ENCODE results near the gene TBX5.

The TBX5 gene

DNA sequence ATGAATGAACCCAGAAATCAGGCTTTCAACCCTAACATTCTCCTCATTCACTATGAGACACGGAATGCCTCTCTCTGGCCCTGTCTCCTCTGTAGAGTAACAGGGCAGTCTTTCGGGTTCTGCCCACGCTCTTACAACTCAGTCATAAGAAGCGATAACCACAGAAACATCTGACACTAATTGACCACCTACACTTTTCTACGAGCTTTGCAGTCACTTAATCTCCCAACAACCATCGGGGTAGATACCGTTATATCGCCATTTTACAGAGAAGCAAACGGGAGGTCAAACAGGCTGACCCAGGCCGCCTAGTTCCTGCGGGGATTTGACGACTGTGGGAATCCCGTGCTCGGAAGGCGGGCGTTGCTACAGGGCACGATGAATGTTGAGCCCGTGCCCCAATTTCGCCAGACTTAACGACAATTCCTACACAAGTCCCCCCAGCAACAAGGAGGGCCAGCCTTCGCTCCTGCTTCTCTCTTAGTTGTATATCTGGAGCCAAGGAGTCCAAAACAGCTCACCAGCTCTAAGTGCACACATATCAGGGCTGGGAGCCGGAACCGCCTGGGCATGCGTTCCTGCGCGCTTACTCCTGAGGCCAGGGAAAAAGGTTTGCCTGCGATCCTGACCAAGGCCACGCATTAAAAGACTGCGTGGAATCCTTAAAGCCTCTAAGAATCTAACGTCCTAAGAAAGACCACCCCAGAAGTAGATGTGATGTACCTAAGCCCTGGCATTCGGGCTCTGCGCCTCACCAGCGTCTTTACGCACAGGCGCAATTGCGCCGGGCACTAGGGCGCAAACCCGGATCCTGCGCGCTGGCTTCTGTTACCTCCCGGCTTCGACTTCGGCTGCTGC lies 38.7 kb upstream of the TBX5 start:
- no peaks in the 10 kb centered on the region for H3K79me2 ChIP-seq
- no peak overlapping the region for H3K4me2 ChIP-seq (ENCODE audit: low read length)
- no peaks in the 10 kb centered on the region for H3K36me3 ChIP-seq (ENCODE audit: control insufficient read depth, insufficient read depth, low read length)
- H3K4me3 ChIP-seq (ENCODE audit: low read depth, low read length) = no peak overlapping the region
- no peak overlapping the region for H3K27ac ChIP-seq
- no peak overlapping the region for H3K9ac ChIP-seq
- no peaks in the 10 kb centered on the region for H3K4me1 ChIP-seq
- no peaks in the 10 kb centered on the region for H3K9me3 ChIP-seq (ENCODE audit: control insufficient read depth, low read length)
- H2AFZ ChIP-seq = no peak overlapping the region
- H3K27me3 ChIP-seq (ENCODE audit: control insufficient read depth, insufficient read depth, low read length) = peaks cover 3% of the 10 kb centered on the region
- TF ChIP-seq, protein P1, sequence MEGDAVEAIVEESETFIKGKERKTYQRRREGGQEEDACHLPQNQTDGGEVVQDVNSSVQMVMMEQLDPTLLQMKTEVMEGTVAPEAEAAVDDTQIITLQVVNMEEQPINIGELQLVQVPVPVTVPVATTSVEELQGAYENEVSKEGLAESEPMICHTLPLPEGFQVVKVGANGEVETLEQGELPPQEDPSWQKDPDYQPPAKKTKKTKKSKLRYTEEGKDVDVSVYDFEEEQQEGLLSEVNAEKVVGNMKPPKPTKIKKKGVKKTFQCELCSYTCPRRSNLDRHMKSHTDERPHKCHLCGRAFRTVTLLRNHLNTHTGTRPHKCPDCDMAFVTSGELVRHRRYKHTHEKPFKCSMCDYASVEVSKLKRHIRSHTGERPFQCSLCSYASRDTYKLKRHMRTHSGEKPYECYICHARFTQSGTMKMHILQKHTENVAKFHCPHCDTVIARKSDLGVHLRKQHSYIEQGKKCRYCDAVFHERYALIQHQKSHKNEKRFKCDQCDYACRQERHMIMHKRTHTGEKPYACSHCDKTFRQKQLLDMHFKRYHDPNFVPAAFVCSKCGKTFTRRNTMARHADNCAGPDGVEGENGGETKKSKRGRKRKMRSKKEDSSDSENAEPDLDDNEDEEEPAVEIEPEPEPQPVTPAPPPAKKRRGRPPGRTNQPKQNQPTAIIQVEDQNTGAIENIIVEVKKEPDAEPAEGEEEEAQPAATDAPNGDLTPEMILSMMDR (IDR thresholded peaks at IDR 0.05) = no peak

DNA sequence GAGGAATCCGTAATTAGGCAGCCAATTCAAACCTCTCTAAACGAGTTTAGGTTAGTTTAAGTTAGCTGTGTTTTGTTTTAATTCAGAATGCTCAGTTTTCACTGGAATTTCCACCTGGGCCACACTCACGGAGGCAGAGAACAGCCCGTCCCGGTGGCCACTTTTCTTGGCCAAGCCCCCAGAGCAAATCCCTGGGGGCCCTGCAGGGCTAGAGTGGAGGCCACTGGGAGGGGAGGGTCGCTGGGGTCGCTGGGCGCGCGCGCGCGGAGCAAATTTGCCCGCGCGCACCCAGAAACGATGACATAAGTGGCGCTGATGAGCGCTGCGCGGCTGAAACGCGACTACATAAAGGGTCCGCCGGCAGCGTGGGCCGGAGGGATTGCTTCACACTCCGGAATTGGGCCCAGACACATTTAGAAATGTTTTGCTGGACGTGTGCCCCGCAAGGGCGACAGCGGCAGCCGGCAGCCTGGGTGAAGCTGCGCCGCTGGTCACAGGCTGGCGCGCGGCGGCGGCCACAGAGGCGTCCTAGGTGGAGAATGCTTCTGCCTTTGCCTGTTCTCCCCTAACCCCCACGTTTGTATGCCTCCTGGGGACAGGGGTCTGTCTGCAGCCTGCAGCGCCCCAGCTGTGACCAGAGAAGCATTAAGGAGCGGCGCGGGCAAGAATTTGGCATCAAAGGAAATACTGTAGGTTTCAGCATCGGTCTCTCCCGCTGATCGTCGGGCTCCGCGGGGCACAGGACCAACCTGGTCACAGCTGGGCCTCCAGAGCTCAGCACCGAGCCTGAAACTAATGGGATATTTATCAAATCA lies 37.9 kb upstream of the TBX5 start:
- Histone ChIP-seq H3K4me3 (ENCODE audit: low read depth, low read length) (no peak overlapping the region), H3K79me2 (no peaks in the 10 kb centered on the region), H3K27ac (no peak overlapping the region), H3K9me3 (ENCODE audit: control insufficient read depth, low read length) (no peaks in the 10 kb centered on the region), H3K9ac (no peak overlapping the region), H2AFZ (no peak overlapping the region), H3K4me1 (no peaks in the 10 kb centered on the region), H3K27me3 (ENCODE audit: control insufficient read depth, insufficient read depth, low read length) (peaks cover 3% of the 10 kb centered on the region), H3K36me3 (ENCODE audit: control insufficient read depth, insufficient read depth, low read length) (no peaks in the 10 kb centered on the region), H3K4me2 (ENCODE audit: low read length) (no peak overlapping the region)
- TF ChIP-seq, protein P1 (IDR thresholded peaks at IDR 0.05) = no peak

- no peak overlapping the region for H3K4me3 ChIP-seq (ENCODE audit: low read depth, low read length)
- no peak overlapping the region for H3K9ac ChIP-seq
Observed at GRCh38 chr12:114442578-114442977, 36.6 kb upstream of the TBX5 start.

DNA sequence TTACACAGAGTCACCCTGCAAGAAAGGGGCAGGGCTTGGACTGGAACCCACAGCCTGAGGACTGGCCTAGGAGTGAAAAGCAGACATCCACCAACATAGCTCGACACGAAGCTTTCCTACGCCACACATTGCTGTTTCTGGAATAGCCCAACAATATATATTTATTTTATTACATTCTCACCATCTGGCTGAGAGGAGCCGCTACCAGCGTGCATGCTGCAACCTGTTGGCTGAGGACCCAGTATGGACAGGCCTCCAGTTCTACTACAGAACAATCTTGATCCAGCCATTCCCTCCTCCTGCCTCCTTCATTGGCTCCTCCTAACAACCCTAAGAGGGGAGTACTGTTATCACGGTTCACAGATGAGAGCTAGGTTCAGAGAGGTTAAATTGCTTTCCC lies 35.6 kb upstream of the TBX5 start:
- Histone ChIP-seq H3K9ac (no peak overlapping the region), H3K4me2 (ENCODE audit: low read length) (no peak overlapping the region), H3K27me3 (ENCODE audit: control insufficient read depth, insufficient read depth, low read length) (peaks cover 7% of the 10 kb centered on the region), H3K4me1 (no peaks in the 10 kb centered on the region), H3K9me3 (ENCODE audit: control insufficient read depth, low read length) (no peaks in the 10 kb centered on the region), H3K36me3 (ENCODE audit: control insufficient read depth, insufficient read depth, low read length) (no peaks in the 10 kb centered on the region), H3K4me3 (ENCODE audit: low read depth, low read length) (no peak overlapping the region), H3K27ac (no peak overlapping the region), H2AFZ (no peak overlapping the region), H3K79me2 (no peaks in the 10 kb centered on the region)
- TF ChIP-seq, protein P1 (IDR thresholded peaks at IDR 0.05) = no peak

More at GRCh38 chr12:114442578-114442977, 36.6 kb upstream of the TBX5 start:
- H3K79me2 ChIP-seq = no peaks in the 10 kb centered on the region
- no peaks in the 10 kb centered on the region for H3K9me3 ChIP-seq (ENCODE audit: control insufficient read depth, low read length)
- no peaks in the 10 kb centered on the region for H3K4me1 ChIP-seq
- no peak overlapping the region for H3K4me2 ChIP-seq (ENCODE audit: low read length)
- no peaks in the 10 kb centered on the region for H3K36me3 ChIP-seq (ENCODE audit: control insufficient read depth, insufficient read depth, low read length)
- H3K27me3 ChIP-seq (ENCODE audit: control insufficient read depth, insufficient read depth, low read length) = peaks cover 7% of the 10 kb centered on the region
- TF ChIP-seq, protein P1 (IDR thresholded peaks at IDR 0.05) = no peak
- H3K27ac ChIP-seq = no peak overlapping the region
- no peak overlapping the region for H2AFZ ChIP-seq

Data from parathyroid adenoma (tissue), 2 donors.